ENCODE results near the gene BRME1.

DNA sequence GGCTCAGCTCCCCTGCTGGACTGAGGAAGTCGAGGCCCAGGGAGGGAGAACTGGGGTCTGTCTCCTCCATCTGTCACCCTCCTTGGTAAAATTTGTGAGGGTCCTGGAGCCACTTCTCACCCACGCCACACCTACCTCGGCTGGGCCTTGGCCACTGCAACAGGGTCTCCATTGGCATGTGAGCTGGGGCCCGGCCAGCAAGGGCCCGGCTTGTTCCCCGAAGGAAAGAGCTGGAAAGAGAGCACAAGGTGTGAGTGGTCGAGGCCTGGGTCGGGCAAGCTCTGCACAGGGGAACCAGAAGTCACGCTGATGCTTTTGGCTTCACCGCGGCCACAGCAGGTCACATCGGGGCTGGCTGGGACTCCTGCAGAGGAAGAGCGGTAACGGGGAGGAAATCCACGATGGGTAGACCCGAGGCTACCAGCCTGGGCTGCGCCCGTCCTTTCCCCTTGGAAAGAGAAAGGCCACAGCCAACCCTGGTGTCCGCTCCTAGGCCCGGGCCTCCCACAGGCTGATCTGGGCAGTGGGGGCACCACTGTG, 20.0 kb downstream of the BRME1 start:
- TF ChIP-seq POLR2A (IDR thresholded peaks at IDR 0.05) = no peak
- TF ChIP-seq, protein P1, sequence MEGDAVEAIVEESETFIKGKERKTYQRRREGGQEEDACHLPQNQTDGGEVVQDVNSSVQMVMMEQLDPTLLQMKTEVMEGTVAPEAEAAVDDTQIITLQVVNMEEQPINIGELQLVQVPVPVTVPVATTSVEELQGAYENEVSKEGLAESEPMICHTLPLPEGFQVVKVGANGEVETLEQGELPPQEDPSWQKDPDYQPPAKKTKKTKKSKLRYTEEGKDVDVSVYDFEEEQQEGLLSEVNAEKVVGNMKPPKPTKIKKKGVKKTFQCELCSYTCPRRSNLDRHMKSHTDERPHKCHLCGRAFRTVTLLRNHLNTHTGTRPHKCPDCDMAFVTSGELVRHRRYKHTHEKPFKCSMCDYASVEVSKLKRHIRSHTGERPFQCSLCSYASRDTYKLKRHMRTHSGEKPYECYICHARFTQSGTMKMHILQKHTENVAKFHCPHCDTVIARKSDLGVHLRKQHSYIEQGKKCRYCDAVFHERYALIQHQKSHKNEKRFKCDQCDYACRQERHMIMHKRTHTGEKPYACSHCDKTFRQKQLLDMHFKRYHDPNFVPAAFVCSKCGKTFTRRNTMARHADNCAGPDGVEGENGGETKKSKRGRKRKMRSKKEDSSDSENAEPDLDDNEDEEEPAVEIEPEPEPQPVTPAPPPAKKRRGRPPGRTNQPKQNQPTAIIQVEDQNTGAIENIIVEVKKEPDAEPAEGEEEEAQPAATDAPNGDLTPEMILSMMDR (IDR thresholded peaks at IDR 0.05) = no peak

Measured in lower leg skin (tissue), 3 donors.